GM10847 (cell line): ENCODE results near the gene P2RY11.

Experiments used
- POLR2A ChIP-seq: IDR thresholded peaks from 2 replicates; pipeline ENCODE4 v1.6.1; 2011; ENCODE audit not compliant: insufficient read length; ENCODE audit errors: extremely low read depth

P2RY11 gene

DNA sequence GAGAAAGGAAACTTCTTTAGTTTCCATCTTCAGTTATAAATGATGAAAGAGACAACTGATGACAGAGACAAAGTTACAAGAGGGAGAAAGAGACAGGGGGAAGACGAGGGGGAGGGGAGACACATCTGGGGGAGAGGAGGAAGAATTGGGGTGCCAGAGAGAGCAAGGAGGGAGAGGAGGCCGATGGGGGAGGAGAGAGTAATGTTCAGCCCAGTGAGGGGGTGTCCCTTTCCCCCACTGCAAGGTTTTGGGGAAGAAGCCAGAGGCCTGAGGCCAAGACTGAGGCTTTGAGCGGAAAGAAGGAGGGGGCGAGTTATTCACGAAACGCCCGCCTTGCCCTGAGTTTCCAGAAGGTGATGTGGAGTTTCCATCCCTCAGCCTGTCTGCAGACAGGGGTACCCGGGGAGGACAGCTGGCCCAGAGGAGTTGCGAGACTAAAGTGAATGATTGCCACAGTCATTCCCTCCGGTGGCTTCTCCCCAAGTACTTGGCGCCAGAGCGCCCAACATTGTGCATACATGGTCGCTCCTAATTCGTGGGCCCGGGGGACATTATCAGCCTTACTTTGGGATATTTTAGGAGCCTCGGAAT, 5.9 kb upstream of the P2RY11 start:
- no peak for TF ChIP-seq POLR2A

GRCh38 chr19:10106100-10106936, 5.2 kb upstream of the P2RY11 start, which contains the start of gene PPAN:
Gene PPAN (plus strand): TSS chr19:10106362. CDS start chr19:10106395, 33 bp downstream.
- TF ChIP-seq POLR2A, result peak; percentile 71

GRCh38 chr19:10107254-10107653, 4.2 kb upstream of the P2RY11 start:
- no peak for TF ChIP-seq POLR2A

DNA sequence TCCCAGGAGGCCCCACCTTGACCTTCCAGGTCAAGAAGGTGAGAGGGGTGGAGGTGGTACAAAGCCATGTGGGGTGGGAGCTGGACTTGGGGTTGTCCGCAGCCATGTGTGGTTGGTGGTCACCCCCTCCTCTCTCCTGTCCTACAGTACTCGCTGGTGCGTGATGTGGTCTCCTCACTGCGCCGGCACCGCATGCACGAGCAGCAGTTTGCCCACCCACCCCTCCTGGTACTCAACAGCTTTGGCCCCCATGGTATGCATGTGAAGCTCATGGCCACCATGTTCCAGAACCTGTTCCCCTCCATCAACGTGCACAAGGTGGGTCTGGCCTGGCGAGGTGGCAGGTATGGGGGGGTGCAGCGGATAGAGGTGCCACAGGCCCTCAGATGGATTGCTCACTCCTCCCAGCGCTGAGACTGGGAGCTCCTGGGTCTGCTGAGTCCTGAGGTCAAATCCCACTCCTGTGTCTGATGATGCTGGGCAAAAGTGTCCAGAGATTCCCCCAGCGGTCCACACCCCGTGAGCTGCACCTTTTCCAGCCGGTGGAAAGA, 3.6 kb upstream of the P2RY11 start:
- no peak for TF ChIP-seq POLR2A

DNA sequence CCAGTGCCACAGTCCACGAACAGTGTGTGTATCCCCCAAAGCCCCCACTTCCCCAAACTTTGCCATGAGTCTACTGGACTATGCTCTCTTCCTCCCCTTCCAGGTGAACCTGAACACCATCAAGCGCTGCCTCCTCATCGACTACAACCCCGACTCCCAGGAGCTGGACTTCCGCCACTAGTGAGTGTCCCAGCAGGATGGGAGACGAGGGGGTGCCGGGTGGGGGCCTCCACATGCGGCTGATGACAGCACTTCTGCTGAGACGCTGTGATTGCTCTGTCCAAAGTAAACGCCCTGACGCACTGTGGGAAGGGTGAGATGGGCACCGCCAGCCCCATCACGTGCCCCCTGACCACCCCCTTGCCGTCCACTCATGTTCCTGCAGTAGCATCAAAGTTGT, 2.0 kb upstream of the P2RY11 start:
- no peak for TF ChIP-seq POLR2A

DNA sequence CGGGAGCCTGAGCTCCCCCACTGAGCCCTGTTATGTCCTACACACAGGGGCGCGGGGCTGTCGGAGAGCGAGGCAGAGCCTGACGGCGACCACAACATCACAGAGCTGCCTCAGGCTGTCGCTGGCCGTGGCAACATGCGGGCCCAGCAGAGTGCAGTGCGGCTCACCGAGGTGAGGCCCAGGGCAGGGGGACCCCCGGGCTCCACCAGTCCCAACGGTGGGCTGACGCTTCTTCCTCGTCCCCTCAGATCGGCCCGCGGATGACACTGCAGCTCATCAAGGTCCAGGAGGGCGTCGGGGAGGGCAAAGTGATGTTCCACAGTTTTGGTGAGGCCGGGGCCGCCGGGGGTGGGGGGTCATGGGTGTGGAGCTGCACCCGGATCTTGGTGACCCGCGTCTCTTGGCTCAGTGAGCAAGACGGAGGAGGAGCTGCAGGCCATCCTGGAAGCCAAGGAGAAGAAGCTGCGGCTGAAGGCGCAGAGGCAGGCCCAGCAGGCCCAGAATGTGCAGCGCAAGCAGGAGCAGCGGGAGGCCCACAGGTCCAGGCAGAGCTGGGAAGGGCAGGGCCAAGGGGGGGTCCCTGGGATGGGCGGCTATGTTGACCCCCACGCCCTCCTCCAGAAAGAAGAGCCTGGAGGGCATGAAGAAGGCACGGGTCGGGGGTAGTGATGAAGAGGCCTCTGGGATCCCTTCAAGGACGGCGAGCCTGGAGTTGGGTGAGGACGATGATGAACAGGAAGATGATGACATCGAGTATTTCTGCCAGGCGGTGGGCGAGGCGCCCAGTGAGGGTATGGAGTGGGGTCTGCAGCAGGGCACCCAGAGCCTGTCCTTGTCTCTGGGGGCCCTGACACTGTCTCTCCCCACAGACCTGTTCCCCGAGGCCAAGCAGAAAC, 1.2 kb upstream of the P2RY11 start:
- no peak for TF ChIP-seq POLR2A

DNA sequence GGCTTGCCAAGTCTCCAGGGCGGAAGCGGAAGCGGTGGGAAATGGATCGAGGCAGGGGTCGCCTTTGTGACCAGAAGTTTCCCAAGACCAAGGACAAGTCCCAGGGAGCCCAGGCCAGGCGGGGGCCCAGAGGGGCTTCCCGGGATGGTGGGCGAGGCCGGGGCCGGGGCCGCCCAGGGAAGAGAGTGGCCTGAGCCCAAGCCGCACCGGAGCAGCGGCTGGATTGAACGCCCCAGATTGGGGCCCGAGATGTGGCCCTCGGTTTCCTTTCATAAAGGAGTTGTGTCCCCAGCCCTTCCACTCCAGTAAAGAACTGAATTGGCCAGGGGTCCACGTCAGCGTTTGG, 548 bp upstream of the P2RY11 start:
- TF ChIP-seq POLR2A, result no peak

DNA sequence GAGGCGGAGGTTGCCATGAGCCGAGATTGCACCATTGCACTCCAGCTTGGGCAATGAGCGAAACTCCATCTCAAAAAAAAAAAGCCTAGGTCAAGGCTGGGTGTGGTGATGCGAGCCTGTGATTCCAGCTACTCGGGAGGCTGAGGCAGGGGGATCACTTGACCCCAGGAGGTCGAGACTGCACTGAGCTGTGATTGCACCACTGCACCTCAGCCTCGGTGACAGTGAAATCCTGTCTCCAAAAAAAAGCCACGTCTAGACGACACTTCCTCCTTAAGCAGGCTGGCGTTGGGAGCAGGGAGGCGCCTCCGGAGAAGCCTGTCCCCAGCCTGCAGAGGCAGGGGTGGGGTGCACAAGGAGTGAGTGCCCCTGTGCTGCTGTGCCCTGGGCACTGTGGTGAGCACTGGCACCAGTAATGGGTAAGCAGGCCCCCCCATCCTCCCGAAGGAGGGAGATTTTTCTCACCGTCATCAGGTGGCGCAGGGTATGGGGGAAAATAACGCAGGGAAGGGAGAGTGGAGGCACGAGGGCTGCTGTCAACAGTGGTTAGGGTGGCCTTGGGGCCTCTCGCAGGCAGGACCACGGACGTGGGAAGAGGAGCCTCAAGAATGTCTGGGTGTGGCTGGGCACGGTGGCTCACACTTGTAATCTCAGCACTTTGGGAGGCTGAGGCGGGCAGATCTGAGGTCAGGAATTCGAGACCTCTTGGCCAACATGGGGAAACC, 706 bp downstream of the P2RY11 start:
- no peak for TF ChIP-seq POLR2A

DNA sequence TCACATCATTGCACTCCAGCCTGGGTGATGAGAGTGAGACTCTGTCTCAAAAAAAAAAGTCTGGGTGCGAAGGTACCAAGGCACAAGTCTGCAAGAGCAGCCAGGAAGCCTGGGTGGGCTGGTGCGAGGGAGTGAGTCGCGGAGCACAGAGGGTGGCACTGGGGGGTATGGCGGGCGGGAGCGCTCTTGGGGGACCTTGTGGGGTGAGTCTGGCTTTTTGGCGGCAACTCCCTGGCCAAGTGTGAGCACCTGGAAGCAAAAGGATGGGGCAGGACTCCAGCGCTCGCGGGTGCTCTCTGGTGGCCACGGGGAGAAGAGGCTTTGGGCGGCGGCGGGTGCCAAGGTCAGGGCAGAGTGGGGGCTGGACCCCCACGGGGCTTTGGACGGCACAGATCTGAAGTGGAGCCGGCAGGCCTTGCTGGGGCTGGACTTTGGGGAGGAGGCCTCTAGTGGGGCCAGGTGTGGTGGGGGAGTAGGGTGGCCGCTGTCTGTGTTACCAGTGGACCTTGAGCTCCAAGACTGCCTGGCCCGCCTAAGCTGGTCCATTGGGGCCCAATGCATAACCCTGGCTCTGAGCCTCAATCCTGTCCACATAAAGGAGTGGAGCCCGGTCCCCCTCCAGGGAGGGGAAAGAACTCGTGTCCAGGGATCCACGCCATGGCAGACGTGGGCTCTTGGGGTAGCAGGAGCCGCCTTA, 1.6 kb downstream of the P2RY11 start:
- peak; percentile 33 for TF ChIP-seq POLR2A

DNA sequence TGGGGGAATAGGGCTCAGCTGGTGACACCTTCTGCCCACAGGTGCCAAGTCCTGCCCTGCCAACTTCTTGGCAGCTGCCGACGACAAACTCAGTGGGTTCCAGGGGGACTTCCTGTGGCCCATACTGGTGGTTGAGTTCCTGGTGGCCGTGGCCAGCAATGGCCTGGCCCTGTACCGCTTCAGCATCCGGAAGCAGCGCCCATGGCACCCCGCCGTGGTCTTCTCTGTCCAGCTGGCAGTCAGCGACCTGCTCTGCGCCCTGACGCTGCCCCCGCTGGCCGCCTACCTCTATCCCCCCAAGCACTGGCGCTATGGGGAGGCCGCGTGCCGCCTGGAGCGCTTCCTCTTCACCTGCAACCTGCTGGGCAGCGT, 2.1 kb downstream of the P2RY11 start:
- no peak for TF ChIP-seq POLR2A

DNA sequence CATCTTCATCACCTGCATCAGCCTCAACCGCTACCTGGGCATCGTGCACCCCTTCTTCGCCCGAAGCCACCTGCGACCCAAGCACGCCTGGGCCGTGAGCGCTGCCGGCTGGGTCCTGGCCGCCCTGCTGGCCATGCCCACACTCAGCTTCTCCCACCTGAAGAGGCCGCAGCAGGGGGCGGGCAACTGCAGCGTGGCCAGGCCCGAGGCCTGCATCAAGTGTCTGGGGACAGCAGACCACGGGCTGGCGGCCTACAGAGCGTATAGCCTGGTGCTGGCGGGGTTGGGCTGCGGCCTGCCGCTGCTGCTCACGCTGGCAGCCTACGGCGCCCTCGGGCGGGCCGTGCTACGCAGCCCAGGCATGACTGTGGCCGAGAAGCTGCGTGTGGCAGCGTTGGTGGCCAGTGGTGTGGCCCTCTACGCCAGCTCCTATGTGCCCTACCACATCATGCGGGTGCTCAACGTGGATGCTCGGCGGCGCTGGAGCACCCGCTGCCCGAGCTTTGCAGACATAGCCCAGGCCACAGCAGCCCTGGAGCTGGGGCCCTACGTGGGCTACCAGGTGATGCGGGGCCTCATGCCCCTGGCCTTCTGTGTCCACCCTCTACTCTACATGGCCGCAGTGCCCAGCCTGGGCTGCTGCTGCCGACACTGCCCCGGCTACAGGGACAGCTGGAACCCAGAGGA, 2.6 kb downstream of the P2RY11 start:
- TF ChIP-seq POLR2A, result peak; percentile 28

- no peak for TF ChIP-seq POLR2A
These were observed 3.3 kb downstream of the P2RY11 start for GRCh38 chr19:10114651-10115391.
